Vagina (tissue), 2 donors: ENCODE results near the gene MKS1.

ENCODE experiments used
- POLR2A ChIP-seq, 2 donors: fragments of 450-650 bp; IDR thresholded peaks; one replicate each; pipeline ENCODE4 v1.6.1; 2017; ENCODE audit warnings: antibody characterized with exemption in 2 of 2, mild to moderate bottlenecking in 2 of 2, moderate library complexity in 2 of 2
- POLR2AphosphoS5 ChIP-seq, 2 donors: sonication (generic); formaldehyde crosslinking; IDR thresholded peaks; one replicate each; pipeline ENCODE4 v1.9.0; 2017; ENCODE audit warnings: antibody characterized with exemption in 2 of 2, mild to moderate bottlenecking in 2 of 2, low read depth in 1 of 2; ENCODE audit not compliant: insufficient read depth in 1 of 2

DNA sequence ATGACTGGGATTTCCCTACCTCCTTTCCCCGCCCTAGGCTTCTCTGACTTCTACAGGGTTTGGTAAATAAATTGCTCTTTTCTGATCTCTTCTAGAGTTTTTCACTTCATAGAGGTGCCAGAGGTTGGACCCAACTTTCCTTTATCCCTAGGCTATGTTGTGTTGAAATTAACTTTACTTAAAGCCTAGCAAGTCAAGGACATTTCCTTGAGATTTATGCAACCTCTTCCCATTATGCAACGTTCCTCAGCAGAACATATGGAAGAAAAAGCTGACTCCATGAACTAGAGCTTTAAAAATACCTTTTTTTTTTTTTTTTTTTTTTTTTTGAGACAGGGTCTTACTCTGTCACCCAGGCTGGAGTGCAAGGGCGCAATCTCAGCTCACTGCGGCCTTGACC, 46.2 kb upstream of the MKS1 start:
- no peak for TF ChIP-seq POLR2AphosphoS5 (IDR thresholded peaks at IDR 0.05; ENCODE audit: insufficient read depth in 1 of 2, low read depth in 1 of 2)
- no peak for TF ChIP-seq POLR2A (IDR thresholded peaks at IDR 0.05)
